Measurements from ENCODE around the gene HECTD2. TPM values are rescaled to one million over a fixed set of nuclear protein-coding genes. Genes with fewer than 3 reads are reported as not detected.
"Not testable (repeated sequence)": the region's sequence is repeated elsewhere in the genome, so short reads cannot be mapped to it uniquely, and the experiment has no call there.

Gene HECTD2
- total RNA-seq, 1 donor from 2014 or later = 32.9 TPM

- DNase-seq = no peak
These were observed 2.4 kb downstream of the HECTD2 start for GRCh38 chr10:91412354-91413087.

DNA sequence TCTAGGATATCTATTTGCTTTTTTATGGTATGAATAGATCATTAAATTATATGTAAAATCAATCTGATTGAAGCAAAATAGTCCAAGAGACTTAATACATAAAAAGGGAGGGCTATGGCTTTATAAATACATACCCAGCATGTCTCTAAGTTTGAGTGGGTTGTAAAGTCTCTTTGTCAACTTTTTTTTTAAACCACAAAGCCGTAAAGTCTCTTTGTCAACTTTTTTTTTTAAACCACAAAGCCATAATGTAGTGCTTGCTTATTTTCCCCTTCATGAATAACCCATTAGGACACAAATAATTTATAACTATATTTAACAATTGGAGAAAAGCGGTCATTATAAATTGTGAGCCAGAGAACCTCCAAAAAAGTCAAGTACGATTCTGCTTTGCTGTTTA is 5.7 kb downstream of the HECTD2 start:
- DNase-seq = no peak

DNA sequence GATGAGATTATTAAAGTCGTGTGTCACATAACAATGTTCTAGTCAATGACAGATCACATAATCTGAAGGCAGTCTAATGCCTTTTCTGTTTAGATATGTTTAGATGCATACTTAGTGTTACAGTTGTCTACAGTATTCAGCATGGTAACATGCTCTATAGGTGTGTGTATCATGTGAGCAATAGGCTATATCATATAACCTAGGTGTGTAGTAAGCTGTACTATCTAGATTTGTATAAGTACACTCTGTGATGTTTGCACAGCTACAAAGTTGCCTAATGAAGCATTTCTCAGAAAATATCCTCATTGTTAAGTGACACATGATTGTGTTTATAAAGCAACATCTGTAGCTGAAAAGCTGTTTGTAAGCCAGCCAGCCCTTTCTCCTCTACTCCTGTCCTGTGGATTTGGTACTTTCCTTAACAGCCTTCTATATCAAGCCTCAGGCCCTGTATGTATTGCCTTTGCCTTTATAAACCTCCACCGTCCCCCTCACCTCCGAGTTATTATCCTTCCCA is 6.3 kb downstream of the HECTD2 start:
- DNase-seq = no peak

DNA sequence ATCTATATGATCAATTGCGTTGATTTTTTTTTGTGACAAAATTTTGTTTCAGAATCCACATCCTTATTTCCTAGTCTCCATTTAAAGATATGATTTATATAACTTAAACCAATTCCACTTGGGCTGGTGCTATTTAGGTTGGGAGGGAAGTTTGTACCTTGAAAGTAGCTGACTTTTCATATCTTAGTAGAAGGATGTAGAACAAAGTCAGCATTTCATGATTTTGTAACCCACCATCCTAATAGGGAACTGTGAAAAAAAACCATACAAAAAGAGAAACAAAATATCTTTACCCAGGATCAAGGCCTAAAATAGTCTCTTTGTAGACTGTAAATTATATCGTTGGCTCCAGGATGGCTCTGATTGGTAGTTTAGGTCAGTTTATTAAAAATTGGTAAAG is 8.3 kb downstream of the HECTD2 start:
- no peak for DNase-seq

- no peak for DNase-seq
These were observed 10.7 kb downstream of the HECTD2 start for GRCh38 chr10:91420868-91421267.

DNA sequence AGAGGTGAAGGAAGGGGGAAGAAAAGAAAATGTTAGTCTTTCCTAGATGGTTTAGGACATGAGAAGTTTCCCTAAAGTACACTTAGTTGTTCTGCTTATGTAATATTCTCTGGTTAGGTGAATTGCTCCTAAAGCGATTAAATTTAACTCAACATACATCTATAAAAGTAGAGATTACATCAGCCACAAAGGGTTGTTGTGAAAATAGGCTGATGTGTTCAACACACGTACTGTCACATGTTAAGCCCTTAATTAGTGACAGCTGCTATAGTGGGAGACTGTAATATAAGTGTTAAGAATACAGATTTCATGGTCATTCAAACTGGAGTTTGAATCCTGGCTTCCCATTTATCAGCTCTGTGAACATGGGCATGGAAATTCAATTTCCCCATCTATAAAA is 12.8 kb downstream of the HECTD2 start:
- DNase-seq = no peak

GRCh38 chr10:91424016-91424415 is 13.9 kb downstream of the HECTD2 start:
- peak; percentile 32 for DNase-seq

DNA sequence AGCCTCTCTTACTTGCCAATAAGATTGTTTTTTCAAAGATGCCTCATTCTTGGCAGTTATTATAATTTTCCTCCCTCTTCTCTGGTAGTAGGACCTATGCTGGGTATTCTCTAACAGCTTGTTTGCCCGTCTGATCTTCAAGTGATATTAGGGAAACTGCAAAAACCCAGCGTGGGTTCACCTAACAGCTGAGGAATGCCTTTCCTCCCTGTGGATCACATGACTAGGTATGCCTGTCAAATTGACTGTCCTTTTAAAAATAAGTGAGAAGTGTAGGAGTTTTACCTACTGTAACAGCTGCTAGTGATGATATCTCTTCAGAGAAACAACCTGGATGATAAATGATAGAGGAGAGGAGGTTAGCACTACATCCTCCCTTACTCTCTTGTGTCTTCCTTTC is 22.0 kb downstream of the HECTD2 start:
- DNase-seq = no peak

GRCh38 chr10:91433620-91434019 is 23.5 kb downstream of the HECTD2 start:
- no peak for DNase-seq

GRCh38 chr10:91434041-91434440 is 23.9 kb downstream of the HECTD2 start:
- DNase-seq = no peak

- no peak for DNase-seq
These were observed 25.1 kb downstream of the HECTD2 start for GRCh38 chr10:91435241-91435640.

GRCh38 chr10:91438228-91438627 is 28.1 kb downstream of the HECTD2 start:
- not testable (repeated sequence) for DNase-seq

DNA sequence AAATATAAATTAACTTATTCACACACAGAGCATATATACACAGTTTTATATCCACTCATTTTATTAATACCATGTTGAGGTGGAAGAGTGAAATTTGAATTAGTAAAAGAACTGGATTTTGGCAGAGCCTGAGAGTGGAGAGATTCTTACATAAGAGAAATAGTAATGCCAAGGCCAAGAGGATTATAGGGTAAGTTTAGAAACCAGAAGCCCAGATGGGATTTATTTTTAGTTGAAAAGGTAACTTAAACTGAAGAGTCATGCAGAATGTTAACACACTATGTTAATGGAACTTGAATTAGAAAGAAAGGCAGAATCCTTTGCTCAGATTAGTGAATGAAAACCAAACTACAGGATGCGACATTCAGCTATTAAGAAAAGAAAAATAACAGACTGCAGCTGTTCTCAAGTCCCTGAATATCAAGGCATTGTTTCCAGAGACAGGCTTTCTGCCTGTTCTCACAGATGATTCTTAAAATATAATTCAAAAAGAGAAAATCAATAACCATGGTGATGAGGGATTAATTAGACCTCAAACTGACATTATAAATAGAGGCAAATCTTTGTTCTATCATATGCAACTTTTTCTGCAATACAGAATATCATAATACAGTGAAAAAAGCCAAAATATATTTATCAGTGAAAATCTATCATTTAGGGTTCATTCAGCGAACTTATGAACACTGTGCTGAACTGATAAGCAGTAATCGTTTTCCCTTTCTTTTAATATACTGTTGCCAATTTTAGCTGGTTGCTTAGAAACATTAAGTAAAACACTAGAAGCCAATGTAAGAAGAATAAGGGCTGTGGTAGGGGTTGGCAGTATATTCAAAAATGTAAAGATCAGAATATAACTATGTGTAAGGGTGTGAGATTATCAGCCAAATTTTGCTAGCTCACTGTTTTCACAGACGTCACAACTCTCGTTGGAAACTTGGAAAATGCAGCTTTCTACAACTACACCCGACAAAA is 34.4 kb downstream of the HECTD2 start:
- DNase-seq = peak; percentile 18

DNA sequence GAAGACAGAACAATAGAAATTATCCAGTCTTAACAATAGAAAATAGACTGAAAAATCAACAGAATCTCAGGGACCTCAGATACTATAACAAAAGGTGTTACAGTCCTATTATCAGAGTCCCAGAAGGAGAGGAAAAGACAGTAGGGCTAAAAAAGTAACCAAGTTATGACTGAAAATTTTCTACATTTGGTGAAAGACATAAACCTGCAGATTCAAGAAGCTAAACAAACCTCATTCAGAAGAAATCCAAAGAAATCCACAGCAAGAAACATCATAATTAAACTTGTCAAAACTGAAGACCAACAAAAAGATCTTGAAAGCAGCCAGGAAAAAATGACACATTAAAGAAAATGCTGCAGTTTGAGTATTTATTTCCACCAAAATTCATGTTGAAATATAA is 41.9 kb downstream of the HECTD2 start:
- no peak for DNase-seq

DNA sequence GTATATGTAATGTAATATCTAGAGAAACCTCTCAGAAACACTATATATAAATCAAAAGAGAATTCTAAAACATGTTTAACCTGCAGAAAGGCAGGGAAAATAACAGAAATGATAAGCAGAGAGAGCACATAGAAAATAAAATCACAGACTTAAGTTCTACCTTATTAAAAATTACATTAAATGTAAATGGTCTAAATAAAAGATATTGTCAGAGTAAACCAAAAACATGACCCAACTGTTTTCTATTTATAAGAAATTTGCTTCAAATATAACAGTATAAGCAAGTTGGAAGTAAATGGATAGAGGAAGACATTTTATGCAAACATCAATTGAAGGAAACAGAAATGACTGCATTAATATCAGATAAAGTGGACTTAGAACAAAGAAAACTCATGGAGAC is 43.4 kb downstream of the HECTD2 start:
- no peak for DNase-seq

DNA sequence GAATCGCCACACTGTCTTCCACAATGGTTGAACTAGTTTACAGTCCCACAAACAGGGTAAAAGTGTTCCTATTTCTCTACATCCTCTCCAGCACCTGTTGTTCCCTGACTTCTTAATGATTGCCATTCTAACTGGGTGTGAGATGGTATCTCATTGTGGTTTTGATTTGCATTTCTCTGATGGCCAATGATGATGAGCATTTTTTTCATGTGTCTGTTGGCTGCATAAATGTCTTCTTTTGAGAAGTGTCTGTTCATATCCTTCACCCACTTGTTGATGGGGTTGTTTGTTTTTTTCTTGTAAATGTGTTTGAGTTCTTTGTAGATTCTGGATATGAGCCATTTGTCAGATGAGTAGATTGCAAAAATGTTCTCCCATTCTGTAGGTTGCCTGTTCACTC is 45.0 kb downstream of the HECTD2 start:
- DNase-seq = not testable (repeated sequence)

DNA sequence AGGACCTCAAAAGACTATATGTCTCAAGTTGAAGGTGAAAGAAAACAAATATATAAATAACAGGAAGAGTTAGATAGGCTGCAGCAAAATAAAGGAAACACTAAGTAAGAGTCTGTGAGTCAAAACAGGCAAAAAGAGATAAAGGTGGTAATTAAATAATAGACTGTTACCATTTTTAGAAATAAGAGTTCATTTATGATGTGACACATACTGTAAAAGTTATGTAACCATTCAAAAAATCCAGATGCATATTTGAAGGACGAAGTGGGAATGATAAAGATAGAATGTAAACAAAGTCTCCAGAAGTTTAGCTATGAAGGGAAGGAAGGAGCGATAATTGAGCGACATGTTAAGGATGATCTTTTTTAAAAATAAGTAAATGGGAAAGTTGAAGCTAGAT is 50.5 kb downstream of the HECTD2 start:
- DNase-seq = no peak

DNA sequence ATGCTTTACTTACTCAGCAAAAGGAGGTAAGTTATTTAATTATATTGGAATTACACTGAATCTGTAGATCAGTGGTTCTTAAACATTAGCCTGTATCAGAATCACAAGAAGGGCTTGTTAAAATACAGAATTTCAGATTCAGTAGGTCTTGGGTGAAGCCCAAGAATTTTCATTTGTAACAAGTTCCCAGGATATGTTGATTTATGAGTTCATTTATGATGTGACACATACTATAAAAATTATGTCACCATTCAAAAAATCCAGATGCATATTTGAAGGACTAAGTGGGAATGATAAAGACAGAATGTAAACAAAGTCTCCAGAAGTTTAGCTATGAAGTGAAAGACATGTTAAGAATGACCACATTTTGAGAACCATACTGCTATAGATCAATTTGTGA is 52.3 kb downstream of the HECTD2 start:
- DNase-seq = no peak

DNA sequence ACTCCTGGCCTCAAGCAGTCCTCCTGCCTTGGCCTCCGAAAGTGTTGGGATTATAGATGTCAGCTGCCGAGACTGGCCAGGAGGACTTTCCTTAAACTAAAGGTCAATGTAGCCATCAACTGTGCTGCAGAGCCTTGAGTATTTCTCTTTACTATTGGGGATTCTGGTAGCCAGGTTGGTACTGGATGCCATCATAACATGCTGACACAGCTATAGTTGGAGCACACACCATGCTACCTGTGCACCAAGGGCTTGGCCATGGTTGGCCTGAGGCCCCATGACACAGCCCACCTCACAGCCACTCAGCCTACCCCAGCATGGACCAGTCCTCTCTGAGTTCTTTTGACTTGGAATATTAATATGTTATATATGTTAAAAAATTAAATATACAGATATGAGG is 54.4 kb downstream of the HECTD2 start:
- no peak for DNase-seq

GRCh38 chr10:91465261-91465660 is 55.1 kb downstream of the HECTD2 start:
- no peak for DNase-seq

DNA sequence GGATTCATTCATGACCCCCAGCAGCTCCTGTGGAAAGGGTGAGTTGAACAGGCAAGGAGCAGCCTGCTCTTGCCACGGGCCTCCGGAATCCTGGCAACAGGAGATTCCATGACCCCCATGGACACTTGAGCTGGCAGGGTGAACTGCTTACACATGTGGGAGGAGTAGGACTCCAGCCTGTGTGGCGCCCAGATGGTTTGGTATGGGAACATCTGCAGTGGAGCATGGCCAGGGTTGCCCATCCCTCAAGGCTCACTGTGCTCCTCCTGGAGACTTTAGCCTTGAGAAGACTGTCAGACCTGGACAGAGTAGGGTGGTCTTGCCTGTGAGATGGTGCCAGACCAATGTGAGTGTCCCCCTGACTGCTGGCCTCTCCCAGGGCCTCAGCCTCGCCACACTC is 57.0 kb downstream of the HECTD2 start:
- no peak for DNase-seq

DNA sequence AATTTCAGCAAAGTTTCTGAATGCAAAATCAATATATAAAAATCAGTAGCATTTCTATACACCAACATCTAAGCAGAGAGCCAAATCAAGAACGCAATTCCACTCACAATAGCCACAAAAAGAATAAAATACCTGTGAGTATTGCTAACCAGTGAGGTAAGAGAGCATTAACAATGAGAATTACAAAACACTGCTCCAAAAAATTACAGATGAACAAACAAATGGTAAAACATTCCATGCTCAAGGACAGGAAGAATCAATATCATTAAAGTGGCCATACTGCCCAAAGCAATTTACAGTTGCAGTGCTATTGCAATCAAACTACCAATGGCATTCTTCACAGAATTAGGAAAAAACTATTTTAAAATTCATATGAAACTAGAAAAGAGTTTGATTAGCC is 61.5 kb downstream of the HECTD2 start:
- no peak for DNase-seq

DNA sequence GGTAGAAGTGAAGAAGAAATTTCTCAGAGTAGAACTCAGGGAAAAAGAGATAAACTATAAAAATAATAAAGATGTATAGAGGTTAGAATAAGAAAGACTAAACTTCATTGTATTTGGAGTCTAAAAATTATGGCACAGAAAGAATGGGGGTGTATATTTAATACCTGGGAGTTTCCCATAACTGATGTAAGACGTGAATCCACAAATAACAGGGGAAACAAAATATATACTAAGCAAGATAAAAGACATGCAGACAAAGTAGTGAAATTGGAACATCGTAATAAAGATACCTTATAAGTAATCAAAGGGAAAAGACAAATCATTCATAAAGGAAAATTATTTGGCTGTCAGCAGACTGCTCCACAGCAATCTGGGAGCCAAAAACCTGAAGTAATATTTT is 62.8 kb downstream of the HECTD2 start:
- no peak for DNase-seq

All from tongue (tissue), 2 donors.